ENCODE results near the gene SNCAIP.
A peak's percentile ranks its signal among the peaks of the same experiment; 100 is the strongest.
"Not testable (repeated sequence)": the region's sequence is repeated elsewhere in the genome, so short reads cannot be mapped to it uniquely, and the experiment has no call there.

SNCAIP gene

DNA sequence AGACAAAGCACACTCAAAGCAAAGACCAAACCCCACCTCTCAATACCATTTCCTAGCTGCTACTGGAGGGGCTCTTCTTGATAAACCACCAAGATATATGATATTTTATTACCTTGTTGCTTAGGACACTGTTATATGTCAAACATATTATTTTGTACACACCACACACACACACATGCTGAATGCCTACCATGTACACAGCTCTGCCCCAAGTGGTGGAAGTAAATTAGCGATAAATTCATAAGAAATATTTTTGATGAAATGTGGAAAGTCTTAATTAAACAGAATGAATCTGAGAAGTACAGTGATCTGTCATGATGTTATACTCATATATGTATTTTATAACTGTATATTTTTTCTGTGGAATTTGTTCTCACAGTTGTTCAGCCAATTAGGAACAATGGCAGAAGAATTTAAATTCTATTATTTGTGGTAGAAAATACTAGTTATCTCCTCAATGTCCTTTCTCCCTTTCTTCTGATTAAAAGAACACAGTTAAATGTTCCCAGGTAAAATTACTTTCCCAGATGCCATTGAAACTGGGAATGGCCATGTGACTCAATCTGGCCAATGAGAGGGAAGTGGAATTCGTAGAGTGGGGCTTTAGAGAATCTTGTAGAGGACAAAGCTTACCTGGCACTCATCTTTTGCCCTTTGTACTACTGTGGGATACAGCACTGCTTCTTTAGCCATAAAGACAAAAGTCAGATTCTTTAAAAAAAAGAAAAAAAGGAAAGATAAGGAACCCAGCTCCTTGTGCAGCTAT, 156.5 kb downstream of the SNCAIP start:
- DNase-seq (ENCODE audit: low read depth), result no peak

GRCh38 chr5:122469384-122469919, 157.4 kb downstream of the SNCAIP start:
- DNase-seq (ENCODE audit: low read depth), result no peak

DNA sequence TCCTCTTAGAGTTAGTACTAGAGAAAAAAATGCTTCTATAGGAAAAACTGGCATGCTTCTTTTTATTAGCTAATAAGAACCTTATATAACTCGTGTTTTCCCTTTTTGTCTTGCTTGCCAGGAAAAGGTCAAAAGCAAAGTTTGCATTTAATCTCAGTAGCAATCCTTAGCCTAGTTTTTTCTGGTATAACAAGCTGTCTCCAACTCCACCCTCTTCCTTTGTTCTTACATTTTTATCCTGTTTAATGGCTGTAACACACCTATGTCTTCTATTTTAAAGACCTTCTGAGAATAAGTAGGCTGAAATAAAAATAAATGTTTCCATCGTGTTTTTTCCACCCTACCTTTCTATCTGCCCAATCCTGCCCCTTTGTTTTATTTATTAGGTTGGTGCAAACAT, 158.3 kb downstream of the SNCAIP start:
- DNase-seq (ENCODE audit: low read depth), result no peak

DNA sequence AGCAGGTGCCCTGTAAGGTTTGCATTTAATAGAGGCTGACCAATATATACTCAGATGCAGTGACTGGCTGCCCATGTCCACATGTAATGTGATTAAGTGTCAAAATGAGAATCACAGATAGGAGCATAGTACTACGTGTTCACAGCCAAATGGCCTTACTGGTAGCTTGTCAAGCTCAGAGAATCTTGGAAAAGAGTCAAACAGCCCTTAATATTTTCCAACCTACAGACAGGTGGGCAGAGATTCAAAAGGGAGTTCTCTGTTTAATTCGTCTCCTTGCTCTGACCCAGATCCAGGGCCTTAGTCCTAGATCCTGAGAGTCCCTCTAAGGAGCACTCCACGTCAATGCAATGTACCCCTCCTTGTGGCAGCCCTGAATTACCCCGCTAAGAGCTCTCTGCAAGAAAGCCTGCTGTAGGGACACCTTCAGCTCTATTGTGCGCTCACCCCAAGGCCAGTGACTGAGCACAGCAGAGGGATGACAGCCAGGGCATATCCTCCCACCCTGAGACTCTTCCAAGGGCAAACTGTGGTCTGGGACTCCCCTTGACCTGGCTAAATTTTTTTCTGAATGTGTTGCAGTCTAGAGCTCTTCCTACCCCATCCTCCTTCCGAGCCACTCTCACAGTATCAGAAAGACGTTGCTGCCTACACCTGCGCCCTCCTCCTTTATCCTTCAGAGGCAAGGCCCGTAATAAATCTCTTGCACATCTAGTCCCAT, 159.2 kb downstream of the SNCAIP start:
- DNase-seq (ENCODE audit: low read depth), result no peak

- DNase-seq (ENCODE audit: low read depth), result no peak
These were observed 159.7 kb downstream of the SNCAIP start for GRCh38 chr5:122471752-122472061.

- peak; percentile 57 for DNase-seq (ENCODE audit: low read depth)
These were observed 161.3 kb downstream of the SNCAIP start for GRCh38 chr5:122473138-122473843.

DNA sequence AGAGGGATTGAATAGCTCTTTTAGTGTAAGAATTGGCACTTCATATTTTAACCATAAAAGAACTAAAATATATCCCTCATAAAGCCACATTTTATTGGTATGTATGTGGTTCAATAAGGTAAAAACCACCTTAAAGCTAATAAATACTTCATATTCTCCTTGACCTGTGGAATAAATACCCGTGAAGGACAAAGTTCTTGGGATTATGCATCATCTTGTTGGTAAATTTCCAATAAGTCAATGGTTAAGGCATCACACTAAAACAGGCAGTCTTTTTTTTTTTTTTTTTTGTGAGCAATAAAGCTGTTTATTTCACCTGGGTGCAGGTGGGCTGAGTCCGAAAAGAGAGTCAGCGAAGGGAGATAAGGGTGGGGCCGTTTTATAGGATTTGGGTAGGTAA, 161.9 kb downstream of the SNCAIP start:
- DNase-seq (ENCODE audit: low read depth), result no peak

- peak; percentile 83 for DNase-seq (ENCODE audit: low read depth)
These were observed 166.9 kb downstream of the SNCAIP start for GRCh38 chr5:122478741-122479442.

DNA sequence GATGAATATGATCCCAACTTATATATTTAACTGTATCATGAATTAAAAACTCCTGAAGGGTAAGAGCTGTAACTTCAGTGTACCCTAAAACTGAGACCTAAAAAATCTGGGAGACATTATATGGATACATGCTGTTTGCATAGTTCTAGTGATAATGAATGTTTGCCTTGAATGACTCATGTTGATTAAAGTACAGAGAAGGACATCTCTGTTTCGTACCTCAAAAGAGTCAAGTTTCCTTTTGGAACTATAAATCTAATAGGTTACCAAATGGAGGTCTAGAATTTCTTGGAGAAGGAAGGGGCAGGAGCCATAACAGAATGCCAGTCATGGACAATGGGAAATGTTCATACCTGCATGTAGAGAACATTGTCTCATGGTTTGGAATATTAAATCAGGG, 168.1 kb downstream of the SNCAIP start:
- no peak for DNase-seq (ENCODE audit: low read depth)

GRCh38 chr5:122484103-122484502, 172.1 kb downstream of the SNCAIP start:
- DNase-seq (ENCODE audit: low read depth), result no peak

- no peak for DNase-seq (ENCODE audit: low read depth)
These were observed 173.2 kb downstream of the SNCAIP start for GRCh38 chr5:122485226-122485625.

GRCh38 chr5:122486616-122487015, 174.6 kb downstream of the SNCAIP start:
- not testable (repeated sequence) for DNase-seq (ENCODE audit: low read depth)

- peak; percentile 29 for DNase-seq (ENCODE audit: low read depth)
These were observed 178.7 kb downstream of the SNCAIP start for GRCh38 chr5:122490718-122491117.

DNA sequence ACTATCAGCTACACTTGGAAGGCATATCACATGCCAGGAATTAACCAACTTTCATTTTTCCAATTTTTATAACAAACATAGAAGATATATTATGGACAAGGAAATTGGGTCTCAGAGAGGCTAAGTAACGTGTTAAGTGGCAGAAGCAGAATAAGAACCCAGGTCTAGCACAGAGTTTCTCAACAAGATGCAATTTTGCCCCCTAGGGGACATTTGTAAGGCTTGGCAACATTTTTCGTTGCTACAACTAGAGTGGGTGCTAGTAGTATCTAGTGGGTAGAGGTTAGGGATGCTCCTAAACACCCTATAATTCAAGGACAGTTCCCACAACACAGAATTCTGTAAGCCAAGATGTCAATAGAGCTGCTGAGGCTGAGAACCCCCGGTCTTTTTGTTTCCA, 180.6 kb downstream of the SNCAIP start:
- peak; percentile 34 for DNase-seq (ENCODE audit: low read depth)

GRCh38 chr5:122493091-122494021, 181.3 kb downstream of the SNCAIP start:
- DNase-seq (ENCODE audit: low read depth), result peak; percentile 74

- DNase-seq (ENCODE audit: low read depth), result no peak
These were observed 182.1 kb downstream of the SNCAIP start for GRCh38 chr5:122494109-122494508.

- no peak for DNase-seq (ENCODE audit: low read depth)
These were observed 186.1 kb downstream of the SNCAIP start for GRCh38 chr5:122498163-122498562.

GRCh38 chr5:122499585-122499984, 187.5 kb downstream of the SNCAIP start:
- no peak for DNase-seq (ENCODE audit: low read depth)

DNA sequence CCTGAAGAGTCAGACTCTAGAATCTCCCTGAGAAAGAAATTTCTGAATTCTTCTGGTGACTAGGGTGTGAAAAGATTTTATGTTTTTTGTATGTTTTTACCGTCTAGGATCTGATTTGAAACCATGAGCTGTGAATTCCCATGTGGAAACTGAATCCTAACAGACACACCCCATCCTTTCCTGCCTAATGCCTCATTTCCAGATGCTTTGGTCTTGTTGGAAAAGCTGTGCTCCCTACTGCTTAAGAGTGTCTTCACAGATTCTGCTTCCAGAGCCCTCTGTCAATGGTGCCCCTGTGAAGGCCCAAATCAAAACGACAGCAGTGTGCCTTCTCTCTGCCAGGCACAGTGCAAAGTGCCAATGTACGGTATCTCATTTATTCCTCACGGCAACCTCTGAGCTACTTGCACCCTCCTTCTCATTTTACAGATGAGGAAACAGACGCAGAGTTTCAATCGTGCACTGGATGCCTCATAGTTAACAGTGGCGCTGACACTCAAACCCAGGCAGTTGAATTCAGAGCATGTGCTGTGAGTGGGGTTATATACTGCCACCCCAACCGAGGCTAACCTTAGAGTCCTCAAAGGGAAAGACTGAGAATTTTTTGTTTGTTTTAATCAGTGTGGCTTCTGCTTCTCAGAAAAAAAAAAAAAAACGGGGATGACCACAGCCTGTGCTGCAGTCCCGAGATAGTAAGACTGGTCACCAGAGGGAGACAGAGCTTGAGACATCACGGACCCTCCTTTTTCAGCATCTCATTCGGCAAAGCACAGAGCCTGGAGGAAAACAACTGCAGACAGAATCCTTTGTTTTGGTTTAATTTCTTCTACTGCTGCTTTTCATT, 188.4 kb downstream of the SNCAIP start:
- peak; percentile 60 for DNase-seq (ENCODE audit: low read depth)

- peak; percentile 37 for DNase-seq (ENCODE audit: low read depth)
These were observed 189.0 kb downstream of the SNCAIP start for GRCh38 chr5:122501089-122501435.

All from amniotic epithelial cell (primary cell).